ENCODE results near the gene ATP8A1. TPM values are rescaled to one million over a fixed set of nuclear protein-coding genes. Genes with fewer than 3 reads are reported as not detected.

The ATP8A1 gene
- total RNA-seq, 1 experiment from 2014 or later, result 0.80 TPM

DNA sequence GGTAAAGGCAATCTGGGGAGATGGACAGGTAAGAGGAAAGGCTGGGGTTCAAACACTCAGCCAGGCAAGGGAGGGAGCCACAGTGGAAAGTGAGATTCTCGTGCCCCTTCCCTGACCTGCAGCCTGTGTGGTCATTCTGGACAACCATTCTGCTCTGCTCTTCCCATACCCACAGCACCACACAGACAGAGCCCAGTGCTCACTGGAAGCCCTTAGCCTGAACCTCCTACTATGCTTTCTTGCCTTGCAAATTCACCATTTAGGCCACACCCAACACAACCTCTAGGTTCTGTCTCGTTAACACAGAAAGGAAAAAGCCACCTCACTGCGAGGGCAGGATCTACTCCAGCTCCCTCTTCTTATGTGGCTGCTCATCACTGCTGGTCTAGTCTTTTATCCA lies 166.9 kb downstream of the ATP8A1 start:
- DNase-seq (ENCODE audit: low read depth, low spot score) (no peak), ATAC-seq (no peak)
- TF ChIP-seq, protein P1, sequence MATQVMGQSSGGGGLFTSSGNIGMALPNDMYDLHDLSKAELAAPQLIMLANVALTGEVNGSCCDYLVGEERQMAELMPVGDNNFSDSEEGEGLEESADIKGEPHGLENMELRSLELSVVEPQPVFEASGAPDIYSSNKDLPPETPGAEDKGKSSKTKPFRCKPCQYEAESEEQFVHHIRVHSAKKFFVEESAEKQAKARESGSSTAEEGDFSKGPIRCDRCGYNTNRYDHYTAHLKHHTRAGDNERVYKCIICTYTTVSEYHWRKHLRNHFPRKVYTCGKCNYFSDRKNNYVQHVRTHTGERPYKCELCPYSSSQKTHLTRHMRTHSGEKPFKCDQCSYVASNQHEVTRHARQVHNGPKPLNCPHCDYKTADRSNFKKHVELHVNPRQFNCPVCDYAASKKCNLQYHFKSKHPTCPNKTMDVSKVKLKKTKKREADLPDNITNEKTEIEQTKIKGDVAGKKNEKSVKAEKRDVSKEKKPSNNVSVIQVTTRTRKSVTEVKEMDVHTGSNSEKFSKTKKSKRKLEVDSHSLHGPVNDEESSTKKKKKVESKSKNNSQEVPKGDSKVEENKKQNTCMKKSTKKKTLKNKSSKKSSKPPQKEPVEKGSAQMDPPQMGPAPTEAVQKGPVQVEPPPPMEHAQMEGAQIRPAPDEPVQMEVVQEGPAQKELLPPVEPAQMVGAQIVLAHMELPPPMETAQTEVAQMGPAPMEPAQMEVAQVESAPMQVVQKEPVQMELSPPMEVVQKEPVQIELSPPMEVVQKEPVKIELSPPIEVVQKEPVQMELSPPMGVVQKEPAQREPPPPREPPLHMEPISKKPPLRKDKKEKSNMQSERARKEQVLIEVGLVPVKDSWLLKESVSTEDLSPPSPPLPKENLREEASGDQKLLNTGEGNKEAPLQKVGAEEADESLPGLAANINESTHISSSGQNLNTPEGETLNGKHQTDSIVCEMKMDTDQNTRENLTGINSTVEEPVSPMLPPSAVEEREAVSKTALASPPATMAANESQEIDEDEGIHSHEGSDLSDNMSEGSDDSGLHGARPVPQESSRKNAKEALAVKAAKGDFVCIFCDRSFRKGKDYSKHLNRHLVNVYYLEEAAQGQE (IDR thresholded peaks at IDR 0.05; ENCODE audit: insufficient read depth in 1 of 2, low read depth in 2 of 2, low read length in 1 of 2), result no peak
- no peak for TF ChIP-seq POLR2AphosphoS5 (IDR thresholded peaks at IDR 0.05; ENCODE audit: low read depth, low read length)
- TF ChIP-seq SIN3A (IDR thresholded peaks at IDR 0.05; ENCODE audit: borderline replicate concordance, insufficient read depth, low read depth, low read length), result no peak
- TF ChIP-seq, protein P2, sequence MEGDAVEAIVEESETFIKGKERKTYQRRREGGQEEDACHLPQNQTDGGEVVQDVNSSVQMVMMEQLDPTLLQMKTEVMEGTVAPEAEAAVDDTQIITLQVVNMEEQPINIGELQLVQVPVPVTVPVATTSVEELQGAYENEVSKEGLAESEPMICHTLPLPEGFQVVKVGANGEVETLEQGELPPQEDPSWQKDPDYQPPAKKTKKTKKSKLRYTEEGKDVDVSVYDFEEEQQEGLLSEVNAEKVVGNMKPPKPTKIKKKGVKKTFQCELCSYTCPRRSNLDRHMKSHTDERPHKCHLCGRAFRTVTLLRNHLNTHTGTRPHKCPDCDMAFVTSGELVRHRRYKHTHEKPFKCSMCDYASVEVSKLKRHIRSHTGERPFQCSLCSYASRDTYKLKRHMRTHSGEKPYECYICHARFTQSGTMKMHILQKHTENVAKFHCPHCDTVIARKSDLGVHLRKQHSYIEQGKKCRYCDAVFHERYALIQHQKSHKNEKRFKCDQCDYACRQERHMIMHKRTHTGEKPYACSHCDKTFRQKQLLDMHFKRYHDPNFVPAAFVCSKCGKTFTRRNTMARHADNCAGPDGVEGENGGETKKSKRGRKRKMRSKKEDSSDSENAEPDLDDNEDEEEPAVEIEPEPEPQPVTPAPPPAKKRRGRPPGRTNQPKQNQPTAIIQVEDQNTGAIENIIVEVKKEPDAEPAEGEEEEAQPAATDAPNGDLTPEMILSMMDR (IDR thresholded peaks at IDR 0.05), result no peak
- no peak for TF ChIP-seq TCF7L2 (IDR thresholded peaks at IDR 0.05; ENCODE audit: low read depth, low read length)
- Histone ChIP-seq H3K27ac (ENCODE audit: low read length) (no peak overlapping the region), H3K9me3 (ENCODE audit: control insufficient read depth, insufficient read depth, low read depth, low read length) (no peaks in the 10 kb centered on the region), H3K36me3 (ENCODE audit: control insufficient read depth, insufficient read depth, low read length) (no peaks in the 10 kb centered on the region), H3K27me3 (ENCODE audit: control insufficient read depth, insufficient read depth, low read length) (no peaks in the 10 kb centered on the region; the same call in none of the 2 replicates), H3K4me1 (ENCODE audit: control insufficient read depth, insufficient read depth, low read length) (no peaks in the 10 kb centered on the region), H3K4me3 (ENCODE audit: low read depth in 2 of 2, low read length in 2 of 2) (no peak overlapping the region)
- intact Hi-C loops (cut with micrococcal nuclease; ENCODE audit: unreplicated experiment) (no loop called here), in situ Hi-C loops (cut with HindIII; ENCODE audit: low pct_unique_long_range_greater_than_20kb, low sequenced_read_pairs) (no loop called here)
- ChIA-PET POLR2A (no interaction called here), CTCF (no interaction called here)
- no TSS peak for BruUV-seq (replicated peaks)

DNA sequence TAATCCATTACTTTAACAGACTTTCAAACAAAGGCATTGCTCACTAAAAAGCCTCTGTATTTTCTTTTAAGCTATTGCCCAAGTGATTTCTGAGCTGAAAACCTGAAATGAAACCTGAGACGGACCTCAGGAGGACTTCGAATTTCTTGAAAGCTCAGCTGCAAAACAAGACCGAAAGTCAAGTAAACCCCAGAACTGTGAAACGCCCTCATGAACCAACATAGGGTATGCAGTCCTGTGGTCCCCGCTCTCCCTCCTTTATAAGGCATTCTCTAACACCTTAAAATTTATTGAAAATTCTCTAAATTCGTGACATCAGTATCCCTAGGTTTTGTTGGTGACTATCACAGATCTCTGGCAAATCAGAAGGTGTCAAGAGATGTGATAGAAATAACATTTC lies 167.8 kb downstream of the ATP8A1 start:
- peaks cover 3% of the 10 kb centered on the region for H3K27me3 ChIP-seq (ENCODE audit: control insufficient read depth, insufficient read depth, low read length)
- H3K4me3 ChIP-seq (ENCODE audit: low read depth in 2 of 2, low read length in 2 of 2), result no peak overlapping the region
- H3K27ac ChIP-seq (ENCODE audit: low read length), result no peak overlapping the region
- no peak for ATAC-seq
- no peak for DNase-seq (ENCODE audit: low read depth, low spot score)
- in situ Hi-C loops (cut with HindIII; ENCODE audit: low pct_unique_long_range_greater_than_20kb, low sequenced_read_pairs), result no loop called here
- BruUV-seq (replicated peaks), result no TSS peak
- intact Hi-C loops (cut with micrococcal nuclease; ENCODE audit: unreplicated experiment), result no loop called here
- CTCF ChIA-PET, result no interaction called here
- TF ChIP-seq, protein P1 (IDR thresholded peaks at IDR 0.05; ENCODE audit: insufficient read depth in 1 of 2, low read depth in 2 of 2, low read length in 1 of 2), result no peak
- TF ChIP-seq TCF7L2 (IDR thresholded peaks at IDR 0.05; ENCODE audit: low read depth, low read length), result no peak
- H3K36me3 ChIP-seq (ENCODE audit: control insufficient read depth, insufficient read depth, low read length), result no peaks in the 10 kb centered on the region
- H3K4me1 ChIP-seq (ENCODE audit: control insufficient read depth, insufficient read depth, low read length), result no peaks in the 10 kb centered on the region
- no peaks in the 10 kb centered on the region for H3K9me3 ChIP-seq (ENCODE audit: control insufficient read depth, insufficient read depth, low read depth, low read length)
- POLR2A ChIA-PET, result no interaction called here
